ENCODE data around the gene AGFG2. TPM values are rescaled to one million over a fixed set of nuclear protein-coding genes. Genes with fewer than 3 reads are reported as not detected.

AGFG2 gene
- total RNA-seq, 2 experiments from 2014 or later: 4.4 to 6.3 TPM

Other genes with a start within 250 kb of the AGFG2 start
- not detected for gene SPDYE3, start 231.5 kb upstream of the AGFG2 start, total RNA-seq
- 10 to 100 TPM; 73.6 to 84.3 TPM for gene PILRB, start 181.1 kb upstream of the AGFG2 start, total RNA-seq
- gene PILRA, start 165.7 kb upstream of the AGFG2 start, total RNA-seq: 10 to 100 TPM in 1 of 2 experiments, 1 to 10 TPM in 1; 8.9 to 10.2 TPM
- gene ZCWPW1, start 110.5 kb upstream of the AGFG2 start, total RNA-seq: 1 to 10 TPM; 5.0 to 5.7 TPM
- 10 to 100 TPM; 69.3 to 73.3 TPM for gene MEPCE, start 109.4 kb upstream of the AGFG2 start, total RNA-seq
- gene PPP1R35, start 102.7 kb upstream of the AGFG2 start, total RNA-seq: 10 to 100 TPM; 29.4 to 33.5 TPM
- under 1 TPM in 1 of 2 experiments, not detected in 1; 0.94 TPM for gene SPACDR, start 74.9 kb upstream of the AGFG2 start, total RNA-seq
- 10 to 100 TPM; 30.7 to 32.3 TPM for gene TSC22D4, start 60.0 kb upstream of the AGFG2 start, total RNA-seq
- gene NYAP1, start 55.3 kb upstream of the AGFG2 start, total RNA-seq: under 1 TPM; 0.33 to 0.38 TPM
- gene SAP25, start 34.7 kb downstream of the AGFG2 start, total RNA-seq: 10 to 100 TPM; 30.2 to 30.5 TPM
- 100 to 1,000 TPM; 244 to 254 TPM for gene LRCH4, start 46.9 kb downstream of the AGFG2 start, total RNA-seq
- gene FBXO24, start 47.1 kb downstream of the AGFG2 start, total RNA-seq: under 1 TPM; 0.30 to 0.53 TPM
- gene PCOLCE, start 63.2 kb downstream of the AGFG2 start, total RNA-seq: 1 to 10 TPM; 7.9 to 8.0 TPM
- gene MOSPD3, start 73.3 kb downstream of the AGFG2 start, total RNA-seq: 10 to 100 TPM; 10.3 to 10.5 TPM
- gene TFR2, start 102.3 kb downstream of the AGFG2 start, total RNA-seq: 1 to 10 TPM; 1.8 to 2.6 TPM
- gene ACTL6B, start 117.2 kb downstream of the AGFG2 start, total RNA-seq: not detected
- 10 to 100 TPM; 69.4 to 69.6 TPM for gene GNB2, start 134.5 kb downstream of the AGFG2 start, total RNA-seq
- gene GIGYF1, start 155.0 kb downstream of the AGFG2 start, total RNA-seq: 10 to 100 TPM; 68.6 to 71.6 TPM
- 10 to 100 TPM in 1 of 2 experiments, 1 to 10 TPM in 1; 9.3 to 11.0 TPM for gene POP7, start 166.9 kb downstream of the AGFG2 start, total RNA-seq
- gene EPO, start 181.3 kb downstream of the AGFG2 start, total RNA-seq: not detected
- gene ZAN, start 194.4 kb downstream of the AGFG2 start, total RNA-seq: not detected

All from CD8-positive, alpha-beta T cell (primary cell).